ENCODE data around the gene CCDC57. TPM values are rescaled to one million over a fixed set of nuclear protein-coding genes. Genes with fewer than 3 reads are reported as not detected.
A peak's percentile ranks its signal among the peaks of the same experiment; 100 is the strongest.

The CCDC57 gene
- total and polyA plus RNA-seq, 9 of the 15 experiments (the other 6 are each of a cell fraction or from before 2014, with no cell fraction given) = 0.83 to 36.2 (median 13.6) TPM

- TF ChIP-seq CREB3L1 (IDR thresholded peaks at IDR 0.05; ENCODE audit: borderline replicate concordance, low read depth) (peak; percentile 96), STAT6 (CRISPR knock-in tag; IDR thresholded peaks at IDR 0.05) (no peak), TARDBP (IDR thresholded peaks at IDR 0.05) (no peak), EWSR1 (IDR thresholded peaks at IDR 0.05; ENCODE audit: borderline replicate concordance, low read depth, partially characterized antibody) (no peak), FOXP1 (CRISPR knock-in tag; IDR thresholded peaks at IDR 0.05) (0 out of 2 replicates have a peak, but pooled peaks have one; percentile 39), TEAD4 (IDR thresholded peaks at IDR 0.05; ENCODE audit: low read length) (no peak), TEAD4 (CRISPR knock-in tag; IDR thresholded peaks at IDR 0.05; ENCODE audit: borderline replicate concordance) (no peak), CHD1 (IDR thresholded peaks at IDR 0.05; ENCODE audit: low read length) (peak; percentile 29), PCBP1 (IDR thresholded peaks at IDR 0.05; ENCODE audit: low read depth, low read length, poor library complexity, severe bottlenecking) (peak; percentile 80), COPS2 (conservative IDR thresholded peaks at IDR 0.05) (no peak), RFX1 (IDR thresholded peaks at IDR 0.05) (no peak), BRD4 (IDR thresholded peaks at IDR 0.05) (peak; percentile 96), ZNF140 (CRISPR knock-in tag; IDR thresholded peaks at IDR 0.05) (no peak), CCNT2 (IDR thresholded peaks at IDR 0.05; ENCODE audit: borderline replicate concordance, extremely low read depth, insufficient read length, low read depth, low read length) (no peak), CREB5 (CRISPR knock-in tag; IDR thresholded peaks at IDR 0.05) (no peak), MITF (IDR thresholded peaks at IDR 0.05) (no peak), ZNF253 (CRISPR knock-in tag; conservative IDR thresholded peaks at IDR 0.05) (no peak), ZNF133 (CRISPR knock-in tag; IDR thresholded peaks at IDR 0.05) (no peak), XRCC3 (IDR thresholded peaks at IDR 0.05) (no peak), GATAD2A (IDR thresholded peaks at IDR 0.05) (peak; percentile 50; the same call in 1 of the 2 replicates)
Observed at GRCh38 chr17:82098939-82099763, 113.5 kb downstream of the CCDC57 start (continued).
